ENCODE results near the gene ZNF562. TPM values are rescaled to one million over a fixed set of nuclear protein-coding genes. Genes with fewer than 3 reads are reported as not detected.

ZNF562 gene
- total RNA-seq, 4 donors from 2014 or later, result 5.6 to 36.8 (median 17.6) TPM

GRCh38 chr19:9622531-9622930 is 52.4 kb downstream of the ZNF562 start:
- 79 to 100% methylated on average over 1 to 2 of the region's 2 CpGs for WGBS, 2 donors (ENCODE audit: low coverage in 1 of 2)
- DNase-seq, result no peak
- in situ Hi-C loops (cut with MboI; ENCODE audit: low pct_ligation_motif_present in 1 of 4, low pct_unique_long_range_greater_than_20kb in 1 of 4, low sequenced_read_pairs in 3 of 4), result loop anchor here in 3 of 4 donors (5.0 to 10.0 kb wide), 2 partner anchors 170 to 172 kb away; no protein-coding TSS in a partner anchor
- Histone ChIP-seq H3K27ac (peak overlapping the region in 1 of 4 donors; percentile 89), H3K4me3 (no peak overlapping the region), H3K27me3 (no peaks in the 10 kb centered on the region), H3K4me1 (peaks cover 5 to 25% (median 16%) of the 10 kb centered on the region in 4 donors), H3K36me3 (peaks cover 0 to 18% (median 8%) of the 10 kb centered on the region in 4 donors), H3K9me3 (no peaks in the 10 kb centered on the region)
- TF ChIP-seq EP300 (IDR thresholded peaks at IDR 0.05; ENCODE audit: low read depth) (no peak), POLR2AphosphoS5 (IDR thresholded peaks at IDR 0.05) (no peak), CTCF (IDR thresholded peaks at IDR 0.05) (no peak), POLR2A (IDR thresholded peaks at IDR 0.05) (no peak)
- intact Hi-C loops (cut with DNase I; ENCODE audit: low total_unique reads), result loop anchor here (1.0 kb wide), 1 partner anchor 164 kb away; no protein-coding TSS in a partner anchor

- in situ Hi-C loops (cut with MboI; ENCODE audit: low pct_ligation_motif_present in 1 of 4, low pct_unique_long_range_greater_than_20kb in 1 of 4, low sequenced_read_pairs in 3 of 4) (loop anchor here in 3 of 4 donors (5.0 to 10.0 kb wide), 2 partner anchors 171 to 173 kb away; no protein-coding TSS in a partner anchor), intact Hi-C loops (cut with DNase I; ENCODE audit: low total_unique reads) (loop anchor here (1.0 kb wide), 1 partner anchor 165 kb away; no protein-coding TSS in a partner anchor)
- no peaks in the 10 kb centered on the region for H3K27me3 ChIP-seq
- H3K36me3 ChIP-seq, result peaks cover 0 to 29% (median 13%) of the 10 kb centered on the region in 4 donors
- no peaks in the 10 kb centered on the region for H3K9me3 ChIP-seq
- TF ChIP-seq POLR2A (IDR thresholded peaks at IDR 0.05) (peak; percentile 38), CTCF (IDR thresholded peaks at IDR 0.05) (no peak), POLR2AphosphoS5 (IDR thresholded peaks at IDR 0.05) (peak in 2 of 3 donors; percentile 34 to 55)
- peak within 1 kb of the TSS; percentile 71 to 91 (median 80) for H3K4me3 ChIP-seq
- H3K4me1 ChIP-seq, result peaks cover 5 to 25% (median 16%) of the 10 kb centered on the region in 4 donors
- peak; percentile 90 for DNase-seq
- 1 to 29% methylated on average over 1 to 33 of the region's 33 CpGs for WGBS, 2 donors (ENCODE audit: low coverage in 1 of 2)
- H3K27ac ChIP-seq, result peak within 1 kb of the TSS; percentile 89 to 93 (median 92)
Observed at GRCh38 chr19:9621156-9622037, 53.5 kb downstream of the ZNF562 start, which contains the start of gene ZNF561. Gene ZNF561 (minus strand): TSS chr19:9621232. CDS start chr19:9619456, 1,776 bp downstream.

- H3K9me3 ChIP-seq, result no peaks in the 10 kb centered on the region
- H3K36me3 ChIP-seq, result peaks cover 0 to 35% (median 16%) of the 10 kb centered on the region in 4 donors
- 0% methylated on average over 10 of the region's 16 CpGs; no CpG with 5 or more reads in 1 of the 2 donors for WGBS, 2 donors (ENCODE audit: low coverage in 1 of 2)
- no peak for DNase-seq
- peak overlapping the region; percentile 71 to 91 (median 80) for H3K4me3 ChIP-seq
- TF ChIP-seq POLR2AphosphoS5 (IDR thresholded peaks at IDR 0.05), result no peak
- no peak for TF ChIP-seq CTCF (IDR thresholded peaks at IDR 0.05)
- TF ChIP-seq POLR2A (IDR thresholded peaks at IDR 0.05), result no peak
- H3K27me3 ChIP-seq, result no peaks in the 10 kb centered on the region
- peaks cover 5 to 25% (median 16%) of the 10 kb centered on the region in 4 donors for H3K4me1 ChIP-seq
- intact Hi-C loops (cut with DNase I; ENCODE audit: low total_unique reads), result no loop called here
- in situ Hi-C loops (cut with MboI; ENCODE audit: low pct_ligation_motif_present in 1 of 4, low pct_unique_long_range_greater_than_20kb in 1 of 4, low sequenced_read_pairs in 3 of 4), result loop anchor here in 3 of 4 donors (5.0 to 10.0 kb wide), 2 partner anchors 172 to 174 kb away; no protein-coding TSS in a partner anchor
- peak overlapping the region; percentile 89 to 93 (median 92) for H3K27ac ChIP-seq
Observed at GRCh38 chr19:9620842-9621155, 54.1 kb downstream of the ZNF562 start.

GRCh38 chr19:9615844-9616243 is 59.1 kb downstream of the ZNF562 start:
- DNase-seq, result no peak
- intact Hi-C loops (cut with DNase I; ENCODE audit: low total_unique reads) (no loop called here), in situ Hi-C loops (cut with MboI; ENCODE audit: low pct_ligation_motif_present in 1 of 4, low pct_unique_long_range_greater_than_20kb in 1 of 4, low sequenced_read_pairs in 3 of 4) (no loop called here)
- Histone ChIP-seq H3K36me3 (peaks cover 6 to 84% (median 52%) of the 10 kb centered on the region in 4 donors), H3K27ac (no peak overlapping the region), H3K27me3 (no peaks in the 10 kb centered on the region), H3K9me3 (peaks cover 23 to 32% of the 10 kb centered on the region in 2 donors), H3K4me1 (peaks cover 5 to 10% (median 8%) of the 10 kb centered on the region in 4 donors), H3K4me3 (no peak overlapping the region)
- TF ChIP-seq POLR2AphosphoS5 (IDR thresholded peaks at IDR 0.05), result no peak
- TF ChIP-seq POLR2A (IDR thresholded peaks at IDR 0.05), result no peak
- TF ChIP-seq EP300 (IDR thresholded peaks at IDR 0.05; ENCODE audit: low read depth), result no peak
- TF ChIP-seq CTCF (IDR thresholded peaks at IDR 0.05), result no peak
